H1 (cell line): ENCODE data around the gene PSMB4. TPM values are rescaled to one million over a fixed set of nuclear protein-coding genes. Genes with fewer than 3 reads are reported as not detected.

ENCODE experiments used
- BACH1 ChIP-seq: IDR thresholded peaks from 2 replicates; pipeline ENCODE4 v1.6.1; 2012; ENCODE audit warnings: low read length, improper control_type of control experiment
- BCL11A ChIP-seq, 2 experiments: IDR thresholded peaks; one replicate each; pipeline ENCODE4 v1.6.1; 2011; ENCODE audit warnings: low read depth in 2 of 2, low read length in 2 of 2, mild to moderate bottlenecking in 2 of 2
- BRCA1 ChIP-seq: IDR thresholded peaks from 2 replicates; pipeline ENCODE4 v1.6.1; 2012; ENCODE audit warnings: low read depth, low read length, improper control_type of control experiment
- CREB1 ChIP-seq: IDR thresholded peaks from 2 replicates; pipeline ENCODE4 v1.6.1; 2012; ENCODE audit warnings: inconsistent platforms
- CTBP2 ChIP-seq: IDR thresholded peaks from 2 replicates; pipeline ENCODE4 v1.7.0; 2011; ENCODE audit warnings: borderline replicate concordance, mild to moderate bottlenecking, moderate library complexity, mixed read lengths, low read length; ENCODE audit not compliant: insufficient read depth, insufficient read length
- E2F6 ChIP-seq: IDR thresholded peaks from 2 replicates; pipeline ENCODE4 v1.6.1; 2012; ENCODE audit warnings: inconsistent platforms
- EGR1 ChIP-seq: IDR thresholded peaks from 2 replicates; pipeline ENCODE4 v1.6.1; 2011; ENCODE audit warnings: low read depth, low read length, borderline replicate concordance
- EP300 ChIP-seq, 2 experiments: IDR thresholded peaks; 1 replicate in 1 of 2; 2 replicates in 1 of 2; pipeline ENCODE4 v1.6.1; 2011 to 2012; ENCODE audit warnings: low read depth in 2 of 2, low read length in 2 of 2, mild to moderate bottlenecking in 2 of 2, borderline replicate concordance in 1 of 2, inconsistent platforms in 1 of 2, moderate library complexity in 1 of 2
- EZH2 ChIP-seq: fragments of 200-600 bp; sonication (generic); IDR thresholded peaks from 2 replicates; pipeline ENCODE4 v1.7.1; 2012; ENCODE audit warnings: low read depth, mild to moderate bottlenecking, moderate library complexity, low read length, inconsistent platforms; ENCODE audit not compliant: severe bottlenecking
- FOSL1 ChIP-seq: IDR thresholded peaks from 2 replicates; pipeline ENCODE4 v1.6.1; 2011; ENCODE audit warnings: mild to moderate bottlenecking, low read depth, low read length, moderate library complexity; ENCODE audit not compliant: insufficient read depth
- JUN ChIP-seq: IDR thresholded peaks from 2 replicates; pipeline ENCODE4 v1.6.1; 2011; ENCODE audit warnings: low read depth, mild to moderate bottlenecking, improper control_type of control experiment, low read length
- KDM5A ChIP-seq: fragments of 200-600 bp; IDR thresholded peaks from 2 replicates; pipeline ENCODE4 v1.7.1; 2012; ENCODE audit warnings: mild to moderate bottlenecking, low read length, inconsistent platforms, mixed read lengths
- MAFK ChIP-seq: IDR thresholded peaks from 2 replicates; pipeline ENCODE4 v1.6.1; 2012; ENCODE audit warnings: low read depth, mild to moderate bottlenecking, improper control_type of control experiment, low read length
- MAX ChIP-seq: IDR thresholded peaks from 2 replicates; pipeline ENCODE4 v1.6.1; 2012; ENCODE audit warnings: inconsistent platforms
- POLR2A ChIP-seq, 2 experiments: IDR thresholded peaks; 1 replicate in 1 of 2; 2 replicates in 1 of 2; pipeline ENCODE4 v1.6.1; 2011; ENCODE audit warnings: low read depth in 2 of 2, low read length in 2 of 2, mild to moderate bottlenecking in 2 of 2; ENCODE audit errors: control extremely low read depth in 1 of 2
- POU5F1 ChIP-seq: IDR thresholded peaks from 2 replicates; pipeline ENCODE4 v1.6.1; 2011; ENCODE audit warnings: low read depth, mild to moderate bottlenecking, low read length, moderate library complexity
- SIRT6 ChIP-seq: IDR thresholded peaks from one replicate; pipeline ENCODE4 v1.7.1; 2012; ENCODE audit warnings: low read length, inconsistent platforms
- SP1 ChIP-seq: IDR thresholded peaks from 2 replicates; pipeline ENCODE4 v1.6.1; 2011; ENCODE audit warnings: low read depth, low read length
- SP2 ChIP-seq: IDR thresholded peaks from 2 replicates; pipeline ENCODE4 v1.6.1; 2012; ENCODE audit warnings: mild to moderate bottlenecking, low read length, inconsistent platforms
- SRF ChIP-seq: IDR thresholded peaks from 2 replicates; pipeline ENCODE4 v1.6.1; 2011; ENCODE audit warnings: mild to moderate bottlenecking, low read depth, low read length, moderate library complexity
- SUZ12 ChIP-seq: fragments of 200-600 bp; sonication (generic); IDR thresholded peaks from 2 replicates; pipeline ENCODE4 v1.6.1; 2012; ENCODE audit warnings: mild to moderate bottlenecking, inconsistent platforms, low read length, moderate library complexity, mixed read lengths
- TAF1 ChIP-seq: IDR thresholded peaks from 2 replicates; pipeline ENCODE4 v1.6.1; 2011; ENCODE audit warnings: mild to moderate bottlenecking, low read depth, low read length
- TCF12 ChIP-seq: IDR thresholded peaks from 2 replicates; pipeline ENCODE4 v1.6.1; 2011; ENCODE audit warnings: low read depth, mild to moderate bottlenecking, low read length
- TEAD4 ChIP-seq: IDR thresholded peaks from 2 replicates; pipeline ENCODE4 v1.6.1; 2012; ENCODE audit warnings: low read depth, low read length, inconsistent platforms, mixed read lengths
- ZNF274 ChIP-seq: IDR thresholded peaks from 2 replicates; pipeline ENCODE4 v1.7.0; 2012; ENCODE audit warnings: low read length, borderline replicate concordance; ENCODE audit errors: extremely low read depth
- polyA plus RNA-seq, 7 experiments: library from polyadenylated mRNA; depleted of rRNA in 3 of 7; stranded (reverse) in 5 of 7; unstranded in 2 of 7; fragments of >200 nt in 5 of 7; fragments of 200-250 nt in 2 of 7; gene quantifications; 1 replicate in 5 of 7; 2 replicates in 1 of 7; 4 replicates in 1 of 7; pipeline versions ENCODE4 v1.2.1 to v1.2.3, GENCODE V29; 2011 to 2013; ENCODE audit warnings: missing spikeins in 2 of 7, mixed read lengths in 2 of 7
- total RNA-seq: library from RNA; stranded (reverse); fragmentation: NEBNext Ultra II Directional; extraction: Animal tissue kit (Norgen Biotek cat#: 25700); gene quantifications from 2 replicates; pipeline ENCODE4 v1.2.1, GENCODE V29; 2021

PSMB4 gene
- total and polyA plus RNA-seq, 2 of the 8 experiments (the other 6 are each of a cell fraction or from before 2014, with no cell fraction given): 430 to 1,098 TPM

- TF ChIP-seq ZNF274 (no peak), MAX (peak; percentile 49; the same call in 1 of the 2 replicates), TAF1 (peak; percentile 94), JUN (no peak), BCL11A (IDR thresholded peaks at IDR 0.05; ENCODE audit: low read depth in 2 of 2, low read length in 2 of 2) (no peak), POLR2A (IDR thresholded peaks at IDR 0.05; ENCODE audit: control extremely low read depth in 1 of 2, low read depth in 2 of 2, low read length in 2 of 2) (peak; percentile 77 to 85), KDM5A (0 out of 2 replicates have a peak, but pooled peaks have one; percentile 57), SRF (no peak), EGR1 (no peak), FOSL1 (no peak), BRCA1 (no peak), POU5F1 (no peak), SP1 (no peak), SP2 (no peak), CTBP2 (no peak), CREB1 (peak; percentile 84), MAFK (peak; percentile 31; the same call in 1 of the 2 replicates), E2F6 (no peak), TCF12 (no peak), EP300 (IDR thresholded peaks at IDR 0.05; ENCODE audit: borderline replicate concordance in 1 of 2, low read depth in 2 of 2, low read length in 2 of 2) (no peak), TEAD4 (no peak), SIRT6 (no peak), BACH1 (no peak), EZH2 (no peak), SUZ12 (no peak)
These were observed at the start of gene PSMB4 (continued) for GRCh38 chr1:151399324-151400171.
